Sigmoid colon (tissue), 4 donors: ENCODE results near the gene HERC3.

Experiments used
- EP300 ChIP-seq, 4 donors: sonication (generic); formaldehyde crosslinking; IDR thresholded peaks; one replicate each; pipeline ENCODE4 v1.6.1; 2017; ENCODE audit warnings: antibody characterized with exemption in 4 of 4
- TF ChIP-seq, protein P1 (sequence below), 4 experiments: fragments of 450-650 bp in 3 of 4; fragments of 200-600 bp in 1 of 4; IDR thresholded peaks; one replicate each; pipeline ENCODE4 v1.5.1; 2016 to 2019; ENCODE audit warnings: antibody characterized with exemption in 4 of 4, mild to moderate bottlenecking in 3 of 4, moderate library complexity in 2 of 4

DNA sequence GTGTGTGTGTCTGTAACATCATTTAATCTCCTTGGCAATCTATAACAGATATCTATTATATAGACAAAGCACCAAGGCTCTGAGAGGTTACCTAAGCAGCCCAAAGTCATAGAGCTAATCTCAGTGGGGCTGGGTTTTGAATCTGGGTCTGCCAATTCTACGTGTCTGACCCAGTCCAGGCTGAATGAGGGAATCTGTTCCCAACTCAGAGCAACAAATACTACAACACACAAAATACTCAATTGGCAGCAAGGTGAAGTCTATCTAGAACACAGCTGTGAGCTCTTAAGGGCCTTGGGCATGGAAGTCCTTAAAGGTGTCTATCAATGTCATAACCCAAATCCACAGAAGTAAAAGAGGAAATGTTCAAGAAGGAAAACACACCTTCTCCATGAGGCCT is 152.9 kb downstream of the HERC3 start:
- TF ChIP-seq, protein P1, sequence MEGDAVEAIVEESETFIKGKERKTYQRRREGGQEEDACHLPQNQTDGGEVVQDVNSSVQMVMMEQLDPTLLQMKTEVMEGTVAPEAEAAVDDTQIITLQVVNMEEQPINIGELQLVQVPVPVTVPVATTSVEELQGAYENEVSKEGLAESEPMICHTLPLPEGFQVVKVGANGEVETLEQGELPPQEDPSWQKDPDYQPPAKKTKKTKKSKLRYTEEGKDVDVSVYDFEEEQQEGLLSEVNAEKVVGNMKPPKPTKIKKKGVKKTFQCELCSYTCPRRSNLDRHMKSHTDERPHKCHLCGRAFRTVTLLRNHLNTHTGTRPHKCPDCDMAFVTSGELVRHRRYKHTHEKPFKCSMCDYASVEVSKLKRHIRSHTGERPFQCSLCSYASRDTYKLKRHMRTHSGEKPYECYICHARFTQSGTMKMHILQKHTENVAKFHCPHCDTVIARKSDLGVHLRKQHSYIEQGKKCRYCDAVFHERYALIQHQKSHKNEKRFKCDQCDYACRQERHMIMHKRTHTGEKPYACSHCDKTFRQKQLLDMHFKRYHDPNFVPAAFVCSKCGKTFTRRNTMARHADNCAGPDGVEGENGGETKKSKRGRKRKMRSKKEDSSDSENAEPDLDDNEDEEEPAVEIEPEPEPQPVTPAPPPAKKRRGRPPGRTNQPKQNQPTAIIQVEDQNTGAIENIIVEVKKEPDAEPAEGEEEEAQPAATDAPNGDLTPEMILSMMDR (IDR thresholded peaks at IDR 0.05), result no peak
- TF ChIP-seq EP300 (IDR thresholded peaks at IDR 0.05), result no peak
